GM12878 (cell line): Measurements from ENCODE around the gene PCDHGA10. TPM values are rescaled to one million over a fixed set of nuclear protein-coding genes. Genes with fewer than 3 reads are reported as not detected.

Experiments used
- ATAC-seq: fragments of 200-7000 bp; cut with Tn5 transposase; 3 replicates; pipeline ENCODE4 v1.9.1; 2020; ENCODE audit warnings: mild to moderate bottlenecking, moderate library complexity
- BruUV-seq: library from RNA; stranded (reverse); fragments of 400-500 nt; replicated peaks from 2 replicates; lab custom pipeline; 2021; lab: Mats Ljungman, UMichigan
- CTCF ChIA-PET: fragments of 300-600 bp; sonication (Branson Sonifier 250); formaldehyde crosslinking; extraction: SDS; loops from one replicate; lab custom pipeline; 2021; ENCODE audit warnings: inconsistent platforms; lab: Yijun Ruan, JAX
- POLR2A ChIA-PET: fragments of 350-600 bp; formaldehyde crosslinking; extraction: SDS; loops from one replicate; lab custom pipeline; 2021; ENCODE audit warnings: inconsistent platforms; lab: Charles Lee
- RAD21 ChIA-PET: fragments of 300-600 bp; sonication (Branson Sonifier 250); formaldehyde crosslinking; loops from one replicate; lab custom pipeline; 2023; ENCODE audit warnings: antibody characterized with exemption; ENCODE audit not compliant: unreplicated experiment; lab: Charles Lee
- SMC1A ChIA-PET: fragments of 300-600 bp; sonication (Branson Sonifier 250); formaldehyde crosslinking; loops from one replicate; lab custom pipeline; 2023; ENCODE audit not compliant: unreplicated experiment, uncharacterized antibody; lab: Charles Lee
- DNase-seq: peaks from one replicate; pipeline ENCODE4 v3.0.0-alpha.2; 2011; ENCODE audit warnings: low read depth, low spot score
- FAIRE-seq: peaks from 3 replicates; lab custom pipeline; 2011; peaks lifted over from hg19 to GRCh38; lab: Jason Lieb, UNC
- H2AFZ ChIP-seq: 2 replicates; pipeline ENCODE4 v1.6.0; 2011; ENCODE audit warnings: low read depth, low read length, control low read depth; ENCODE audit not compliant: control insufficient read depth
- H3K27ac ChIP-seq: 2 replicates; pipeline ENCODE4 v1.5.1; 2011; ENCODE audit warnings: control low read depth; ENCODE audit not compliant: control insufficient read depth, insufficient read depth
- H3K27me3 ChIP-seq, 2 experiments: replicated peaks in 1 of 2; 2 replicates each; pipeline versions ENCODE4 v1.6.0 to v1.6.1; 2011; ENCODE audit warnings: low read length in 1 of 2; ENCODE audit not compliant: control insufficient read depth in 2 of 2, insufficient read depth in 2 of 2
- H3K36me3 ChIP-seq, 2 experiments: 2 replicates each; pipeline ENCODE4 v1.5.1; 2011; ENCODE audit warnings: low read length in 1 of 2; ENCODE audit not compliant: control insufficient read depth in 2 of 2, insufficient read depth in 2 of 2
- H3K4me1 ChIP-seq: 2 replicates; pipeline ENCODE4 v1.6.1; 2011; ENCODE audit warnings: mild to moderate bottlenecking, low read length, moderate library complexity, mixed read lengths; ENCODE audit not compliant: control insufficient read depth, insufficient read depth
- H3K4me2 ChIP-seq: 2 replicates; pipeline ENCODE4 v1.6.0; 2011; ENCODE audit warnings: control low read depth; ENCODE audit not compliant: control insufficient read depth, insufficient read depth
- H3K4me3 ChIP-seq: fragments of 200-600 bp; sonication (generic); 2 replicates; pipeline ENCODE4 v1.5.1; 2016
- H3K79me2 ChIP-seq: 2 replicates; pipeline ENCODE4 v1.6.0; 2011; ENCODE audit warnings: low read length; ENCODE audit not compliant: control insufficient read depth, insufficient read depth
- H3K9ac ChIP-seq: 2 replicates; pipeline ENCODE4 v1.8.0; 2011; ENCODE audit warnings: low read length, control low read depth, mixed read lengths; ENCODE audit not compliant: control insufficient read depth, insufficient read depth
- H3K9me3 ChIP-seq: replicated peaks from 3 replicates; pipeline ENCODE4 v1.5.1; 2011; ENCODE audit warnings: mild to moderate bottlenecking, low read length; ENCODE audit not compliant: control insufficient read depth, insufficient read depth
- H4K20me1 ChIP-seq: 2 replicates; pipeline ENCODE4 v1.6.0; 2011; ENCODE audit not compliant: control insufficient read depth, insufficient read depth
- ASH2L ChIP-seq: fragments of 300-600, 200-600 bp; sonication (generic); IDR thresholded peaks from 2 replicates; pipeline ENCODE4 v1.6.1; 2017; ENCODE audit warnings: low read depth, mild to moderate bottlenecking, borderline replicate concordance
- GATAD2B ChIP-seq: fragments of 450-650 bp; conservative IDR thresholded peaks from 2 replicates; pipeline ENCODE4 v1.6.1; 2017; ENCODE audit warnings: low read depth, mild to moderate bottlenecking, moderate library complexity
- JUNB ChIP-seq: IDR thresholded peaks from 2 replicates; pipeline ENCODE4 v1.6.1; 2016; ENCODE audit warnings: antibody characterized with exemption, mild to moderate bottlenecking
- KDM1A ChIP-seq: fragments of 200-600 bp; sonication (generic); IDR thresholded peaks from 2 replicates; pipeline ENCODE4 v1.6.1; 2016; ENCODE audit warnings: borderline replicate concordance
- NR2C1 ChIP-seq: fragments of 450-650 bp; IDR thresholded peaks from 2 replicates; pipeline ENCODE4 v1.6.1; 2017; ENCODE audit warnings: antibody characterized with exemption, mild to moderate bottlenecking, moderate library complexity
- POU2F2 ChIP-seq: IDR thresholded peaks from 3 replicates; pipeline ENCODE4 v1.6.1; 2011; ENCODE audit warnings: low read depth, mild to moderate bottlenecking, low read length, borderline replicate concordance
- SKIL ChIP-seq: fragments of 450-650 bp; IDR thresholded peaks from 2 replicates; pipeline ENCODE4 v1.6.1; 2017; ENCODE audit warnings: mild to moderate bottlenecking, low read depth, inconsistent platforms; ENCODE audit not compliant: poor library complexity, severe bottlenecking
- WGBS: methylation state at CpG from one replicate; pipeline ENCODE4 v1.1.6; 2016; ENCODE audit warnings: low lambda C conversion rate; ENCODE audit not compliant: insufficient replicate concordance, insufficient coverage; ENCODE audit errors: missing lambda C conversion rate; 5-methylcytosine and 5-hydroxymethylcytosine counted together
- in situ Hi-C: fragments of 300-500 bp; cut with MboI; formaldehyde crosslinking; loops from 9 replicates; pipeline ENCODE4 v1.14.3; 2018; ENCODE audit warnings: mixed read lengths
- intact Hi-C: fragments of 100-400 bp; cut with micrococcal nuclease; formaldehyde crosslinking; loops from one replicate; pipeline ENCODE4 v1.14.2; 2022; ENCODE audit not compliant: unreplicated experiment
- polyA plus RNA-seq, 11 experiments: library from polyadenylated mRNA; depleted of rRNA in 4 of 11; unstranded in 6 of 11; stranded (reverse) in 5 of 11; fragments of >200 nt; fragmentation: Nextera tagmentation in 4 of 11; fragmentation: Illumina TruSeq in 1 of 11; extraction: Ambion mirVana in 4 of 11; extraction: Trizol in 1 of 11; gene quantifications; 1 replicate in 1 of 11; 2 replicates in 10 of 11; pipeline versions ENCODE4 v1.2.1 to v1.2.3, GENCODE V29; 2011 to 2016; ENCODE audit warnings: inconsistent platforms in 2 of 11, missing spikeins in 2 of 11, low read depth in 1 of 11
- total RNA-seq, 4 experiments: library from RNA; depleted of rRNA in 3 of 4; stranded (reverse); fragments of >200 nt in 3 of 4; fragmentation: Illumina TruSeq in 1 of 4; extraction: Trizol in 1 of 4; gene quantifications; 2 replicates each; pipeline versions ENCODE4 v1.2.1 to v1.2.3, GENCODE V29; 2013 to 2021
- TF ChIP-seq, protein P1 (sequence below): fragments of 450-650 bp; IDR thresholded peaks from 2 replicates; pipeline ENCODE4 v1.6.1; 2016; ENCODE audit warnings: mild to moderate bottlenecking
- TF ChIP-seq, protein P2 (sequence below): IDR thresholded peaks from 2 replicates; pipeline ENCODE4 v1.6.1; 2012; ENCODE audit warnings: mild to moderate bottlenecking, low read depth, low read length
- TF ChIP-seq, protein P3 (sequence below): fragments of 450-650 bp; IDR thresholded peaks from 2 replicates; pipeline ENCODE4 v1.6.1; 2016; ENCODE audit warnings: mild to moderate bottlenecking, moderate library complexity, borderline replicate concordance

Gene PCDHGA10
- total and polyA plus RNA-seq, 10 of the 15 experiments (the other 5 are each of a cell fraction or from before 2014, with no cell fraction given), result 0.39 to 2.2 (median 1.1) TPM

GRCh38 chr5:141383345-141383744 is 29.4 kb upstream of the PCDHGA10 start (continued):
- TF ChIP-seq SKIL, result no peak
- TF ChIP-seq, protein P1, sequence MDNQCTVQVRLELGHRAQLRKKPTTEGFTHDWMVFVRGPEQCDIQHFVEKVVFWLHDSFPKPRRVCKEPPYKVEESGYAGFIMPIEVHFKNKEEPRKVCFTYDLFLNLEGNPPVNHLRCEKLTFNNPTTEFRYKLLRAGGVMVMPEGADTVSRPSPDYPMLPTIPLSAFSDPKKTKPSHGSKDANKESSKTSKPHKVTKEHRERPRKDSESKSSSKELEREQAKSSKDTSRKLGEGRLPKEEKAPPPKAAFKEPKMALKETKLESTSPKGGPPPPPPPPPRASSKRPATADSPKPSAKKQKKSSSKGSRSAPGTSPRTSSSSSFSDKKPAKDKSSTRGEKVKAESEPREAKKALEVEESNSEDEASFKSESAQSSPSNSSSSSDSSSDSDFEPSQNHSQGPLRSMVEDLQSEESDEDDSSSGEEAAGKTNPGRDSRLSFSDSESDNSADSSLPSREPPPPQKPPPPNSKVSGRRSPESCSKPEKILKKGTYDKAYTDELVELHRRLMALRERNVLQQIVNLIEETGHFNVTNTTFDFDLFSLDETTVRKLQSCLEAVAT, result no peak

DNA sequence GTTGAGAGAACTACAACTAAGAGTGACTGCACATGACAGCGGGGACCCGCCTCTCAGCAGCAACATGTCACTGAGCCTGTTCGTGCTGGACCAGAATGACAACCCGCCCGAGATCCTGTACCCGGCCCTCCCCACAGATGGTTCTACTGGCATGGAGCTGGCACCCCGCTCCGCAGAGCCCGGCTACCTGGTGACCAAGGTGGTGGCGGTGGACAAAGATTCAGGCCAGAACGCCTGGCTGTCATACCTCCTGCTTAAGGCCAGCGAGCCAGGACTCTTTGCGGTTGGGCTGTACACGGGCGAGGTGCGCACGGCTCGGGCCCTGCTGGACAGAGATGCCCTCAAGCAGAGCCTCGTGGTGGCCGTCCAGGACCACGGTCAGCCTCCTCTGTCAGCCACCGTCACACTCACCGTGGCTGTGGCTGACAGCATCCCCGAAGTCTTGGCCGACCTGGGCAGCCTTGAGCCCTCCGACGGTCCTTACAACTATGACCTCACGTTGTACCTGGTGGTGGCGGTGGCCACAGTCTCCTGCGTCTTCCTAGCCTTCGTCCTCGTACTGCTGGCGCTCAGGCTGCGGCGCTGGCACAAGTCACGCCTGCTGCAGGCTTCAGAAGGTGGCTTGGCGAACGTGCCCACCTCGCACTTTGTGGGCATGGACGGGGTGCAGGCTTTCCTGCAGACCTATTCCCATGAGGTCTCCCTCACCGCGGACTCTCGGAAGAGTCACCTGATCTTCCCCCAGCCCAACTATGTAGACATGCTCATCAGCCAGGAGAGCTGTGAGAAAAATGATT is 28.1 kb upstream of the PCDHGA10 start:
- Histone ChIP-seq H3K9me3 (peaks cover 5% of the 10 kb centered on the region; the same call in 2 of the 3 replicates), H2AFZ (no peak overlapping the region), H3K27ac (no peak overlapping the region), H3K9ac (no peak overlapping the region), H3K4me3 (no peak overlapping the region), H3K27me3 (no peaks in the 10 kb centered on the region), H4K20me1 (no peaks in the 10 kb centered on the region), H3K4me1 (no peaks in the 10 kb centered on the region), H3K4me2 (no peak overlapping the region), H3K36me3 (no peaks in the 10 kb centered on the region), H3K79me2 (no peaks in the 10 kb centered on the region)
- WGBS, result 95% methylated on average over 43 of the region's 43 CpGs
- no peak for DNase-seq
- ChIA-PET CTCF (no interaction called here), POLR2A (no interaction called here), SMC1A (no interaction called here), RAD21 (no interaction called here)
- FAIRE-seq, result no peak
- in situ Hi-C loops (no loop called here), intact Hi-C loops (no loop called here)
- no peak for ATAC-seq
- BruUV-seq, result no TSS peak
- TF ChIP-seq JUNB (no peak), POU2F2 (no peak), KDM1A (no peak), NR2C1 (no peak), ASH2L (no peak), GATAD2B (no peak)
- TF ChIP-seq, protein P2, sequence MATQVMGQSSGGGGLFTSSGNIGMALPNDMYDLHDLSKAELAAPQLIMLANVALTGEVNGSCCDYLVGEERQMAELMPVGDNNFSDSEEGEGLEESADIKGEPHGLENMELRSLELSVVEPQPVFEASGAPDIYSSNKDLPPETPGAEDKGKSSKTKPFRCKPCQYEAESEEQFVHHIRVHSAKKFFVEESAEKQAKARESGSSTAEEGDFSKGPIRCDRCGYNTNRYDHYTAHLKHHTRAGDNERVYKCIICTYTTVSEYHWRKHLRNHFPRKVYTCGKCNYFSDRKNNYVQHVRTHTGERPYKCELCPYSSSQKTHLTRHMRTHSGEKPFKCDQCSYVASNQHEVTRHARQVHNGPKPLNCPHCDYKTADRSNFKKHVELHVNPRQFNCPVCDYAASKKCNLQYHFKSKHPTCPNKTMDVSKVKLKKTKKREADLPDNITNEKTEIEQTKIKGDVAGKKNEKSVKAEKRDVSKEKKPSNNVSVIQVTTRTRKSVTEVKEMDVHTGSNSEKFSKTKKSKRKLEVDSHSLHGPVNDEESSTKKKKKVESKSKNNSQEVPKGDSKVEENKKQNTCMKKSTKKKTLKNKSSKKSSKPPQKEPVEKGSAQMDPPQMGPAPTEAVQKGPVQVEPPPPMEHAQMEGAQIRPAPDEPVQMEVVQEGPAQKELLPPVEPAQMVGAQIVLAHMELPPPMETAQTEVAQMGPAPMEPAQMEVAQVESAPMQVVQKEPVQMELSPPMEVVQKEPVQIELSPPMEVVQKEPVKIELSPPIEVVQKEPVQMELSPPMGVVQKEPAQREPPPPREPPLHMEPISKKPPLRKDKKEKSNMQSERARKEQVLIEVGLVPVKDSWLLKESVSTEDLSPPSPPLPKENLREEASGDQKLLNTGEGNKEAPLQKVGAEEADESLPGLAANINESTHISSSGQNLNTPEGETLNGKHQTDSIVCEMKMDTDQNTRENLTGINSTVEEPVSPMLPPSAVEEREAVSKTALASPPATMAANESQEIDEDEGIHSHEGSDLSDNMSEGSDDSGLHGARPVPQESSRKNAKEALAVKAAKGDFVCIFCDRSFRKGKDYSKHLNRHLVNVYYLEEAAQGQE, result no peak
- TF ChIP-seq, protein P3, sequence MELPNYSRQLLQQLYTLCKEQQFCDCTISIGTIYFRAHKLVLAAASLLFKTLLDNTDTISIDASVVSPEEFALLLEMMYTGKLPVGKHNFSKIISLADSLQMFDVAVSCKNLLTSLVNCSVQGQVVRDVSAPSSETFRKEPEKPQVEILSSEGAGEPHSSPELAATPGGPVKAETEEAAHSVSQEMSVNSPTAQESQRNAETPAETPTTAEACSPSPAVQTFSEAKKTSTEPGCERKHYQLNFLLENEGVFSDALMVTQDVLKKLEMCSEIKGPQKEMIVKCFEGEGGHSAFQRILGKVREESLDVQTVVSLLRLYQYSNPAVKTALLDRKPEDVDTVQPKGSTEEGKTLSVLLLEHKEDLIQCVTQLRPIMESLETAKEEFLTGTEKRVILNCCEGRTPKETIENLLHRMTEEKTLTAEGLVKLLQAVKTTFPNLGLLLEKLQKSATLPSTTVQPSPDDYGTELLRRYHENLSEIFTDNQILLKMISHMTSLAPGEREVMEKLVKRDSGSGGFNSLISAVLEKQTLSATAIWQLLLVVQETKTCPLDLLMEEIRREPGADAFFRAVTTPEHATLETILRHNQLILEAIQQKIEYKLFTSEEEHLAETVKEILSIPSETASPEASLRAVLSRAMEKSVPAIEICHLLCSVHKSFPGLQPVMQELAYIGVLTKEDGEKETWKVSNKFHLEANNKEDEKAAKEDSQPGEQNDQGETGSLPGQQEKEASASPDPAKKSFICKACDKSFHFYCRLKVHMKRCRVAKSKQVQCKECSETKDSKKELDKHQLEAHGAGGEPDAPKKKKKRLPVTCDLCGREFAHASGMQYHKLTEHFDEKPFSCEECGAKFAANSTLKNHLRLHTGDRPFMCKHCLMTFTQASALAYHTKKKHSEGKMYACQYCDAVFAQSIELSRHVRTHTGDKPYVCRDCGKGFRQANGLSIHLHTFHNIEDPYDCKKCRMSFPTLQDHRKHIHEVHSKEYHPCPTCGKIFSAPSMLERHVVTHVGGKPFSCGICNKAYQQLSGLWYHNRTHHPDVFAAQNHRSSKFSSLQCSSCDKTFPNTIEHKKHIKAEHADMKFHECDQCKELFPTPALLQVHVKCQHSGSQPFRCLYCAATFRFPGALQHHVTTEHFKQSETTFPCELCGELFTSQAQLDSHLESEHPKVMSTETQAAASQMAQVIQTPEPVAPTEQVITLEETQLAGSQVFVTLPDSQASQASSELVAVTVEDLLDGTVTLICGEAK, result no peak
